ENCODE data around the gene TBC1D14.

Gene TBC1D14

DNA sequence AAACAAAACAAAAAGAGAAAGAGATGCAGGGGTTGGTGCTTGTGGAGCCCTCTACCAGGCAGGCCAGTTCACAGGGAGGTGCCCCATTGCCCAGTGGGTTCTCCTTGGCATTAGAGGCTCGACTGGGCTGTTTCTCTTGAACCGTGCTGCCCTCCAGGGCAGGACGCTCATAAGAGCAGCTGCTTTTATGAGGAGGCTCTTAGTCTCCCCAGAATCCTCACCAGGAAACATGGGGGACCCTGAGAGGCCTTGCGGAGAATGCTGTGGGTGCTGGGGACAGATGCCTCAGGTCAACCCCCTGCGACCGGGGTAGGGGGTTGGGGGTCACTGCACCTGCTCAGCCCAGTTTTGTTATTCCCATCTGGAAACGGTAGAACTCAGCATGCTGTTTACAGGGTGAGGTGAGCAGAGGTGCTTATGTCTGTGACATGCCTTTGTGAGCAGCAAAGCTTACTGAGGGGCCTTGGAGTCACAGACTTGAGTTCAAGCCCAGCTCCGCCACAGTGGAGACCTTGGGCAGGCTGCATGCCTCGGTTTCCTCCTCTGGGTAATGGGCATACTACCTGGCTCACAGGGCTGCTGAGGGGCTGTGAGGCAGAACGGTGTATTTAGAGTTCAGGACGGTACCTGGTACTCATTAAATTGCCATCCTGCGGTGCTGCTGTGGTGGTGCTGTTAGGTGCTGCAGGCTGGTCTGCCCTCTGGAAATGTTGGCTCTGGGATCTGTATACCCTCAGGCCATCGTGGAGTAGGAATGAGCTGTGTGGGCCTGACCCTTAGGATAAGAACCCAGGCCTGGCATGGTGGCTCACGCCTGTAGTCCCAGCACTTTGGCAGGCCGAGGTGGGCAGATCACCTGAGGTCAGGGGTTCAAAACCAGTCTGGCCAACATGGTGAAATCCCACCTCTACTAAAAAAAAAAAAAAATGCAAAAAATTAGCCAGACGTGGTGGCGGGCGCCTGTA, 5.7 kb downstream of the TBC1D14 start:
- TF ChIP-seq FOXP2 (optimal IDR thresholded peaks at IDR 0.05; ENCODE audit: borderline replicate concordance, extremely low read depth, extremely low read length, insufficient read depth) (no peak), POLR2AphosphoS5 (IDR thresholded peaks at IDR 0.05; ENCODE audit: low read depth, low read length) (no peak), REST (IDR thresholded peaks at IDR 0.05; ENCODE audit: insufficient read depth in 1 of 2, low read depth in 2 of 2, low read length in 2 of 2) (no peak), SIN3A (IDR thresholded peaks at IDR 0.05; ENCODE audit: borderline replicate concordance, insufficient read depth, low read length) (no peak), TAF1 (IDR thresholded peaks at IDR 0.05; ENCODE audit: borderline replicate concordance, insufficient read depth, low read length) (no peak)

DNA sequence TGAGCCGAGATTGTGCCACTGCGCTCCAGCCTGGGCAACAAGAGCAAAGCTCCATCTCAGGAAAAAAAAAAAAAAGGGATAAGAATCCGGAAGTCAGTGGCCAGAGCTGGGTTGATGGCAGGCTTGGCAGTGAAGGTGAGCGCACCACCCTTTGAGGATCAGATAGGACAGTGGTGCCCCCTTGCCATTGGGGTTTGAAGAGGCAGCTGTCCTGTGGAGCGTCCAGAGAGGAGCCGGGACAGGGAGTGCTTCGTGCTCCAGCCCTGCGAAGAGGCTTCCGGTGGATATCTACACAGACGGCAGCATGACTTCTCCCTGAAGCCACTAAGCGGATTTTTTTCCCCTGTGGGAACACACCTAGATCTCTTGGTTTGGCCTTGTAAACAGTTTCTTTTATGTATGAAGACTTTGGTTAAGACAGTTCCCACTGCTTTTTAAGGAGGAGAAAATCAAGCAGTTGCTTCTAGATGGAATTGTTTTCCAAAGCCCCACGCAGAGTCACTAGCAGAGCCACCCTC, 6.5 kb downstream of the TBC1D14 start:
- TF ChIP-seq SIN3A (IDR thresholded peaks at IDR 0.05; ENCODE audit: borderline replicate concordance, insufficient read depth, low read length) (no peak), FOXP2 (optimal IDR thresholded peaks at IDR 0.05; ENCODE audit: borderline replicate concordance, extremely low read depth, extremely low read length, insufficient read depth) (no peak), POLR2AphosphoS5 (IDR thresholded peaks at IDR 0.05; ENCODE audit: low read depth, low read length) (no peak), TAF1 (IDR thresholded peaks at IDR 0.05; ENCODE audit: borderline replicate concordance, insufficient read depth, low read length) (no peak), REST (IDR thresholded peaks at IDR 0.05; ENCODE audit: insufficient read depth in 1 of 2, low read depth in 2 of 2, low read length in 2 of 2) (no peak)

DNA sequence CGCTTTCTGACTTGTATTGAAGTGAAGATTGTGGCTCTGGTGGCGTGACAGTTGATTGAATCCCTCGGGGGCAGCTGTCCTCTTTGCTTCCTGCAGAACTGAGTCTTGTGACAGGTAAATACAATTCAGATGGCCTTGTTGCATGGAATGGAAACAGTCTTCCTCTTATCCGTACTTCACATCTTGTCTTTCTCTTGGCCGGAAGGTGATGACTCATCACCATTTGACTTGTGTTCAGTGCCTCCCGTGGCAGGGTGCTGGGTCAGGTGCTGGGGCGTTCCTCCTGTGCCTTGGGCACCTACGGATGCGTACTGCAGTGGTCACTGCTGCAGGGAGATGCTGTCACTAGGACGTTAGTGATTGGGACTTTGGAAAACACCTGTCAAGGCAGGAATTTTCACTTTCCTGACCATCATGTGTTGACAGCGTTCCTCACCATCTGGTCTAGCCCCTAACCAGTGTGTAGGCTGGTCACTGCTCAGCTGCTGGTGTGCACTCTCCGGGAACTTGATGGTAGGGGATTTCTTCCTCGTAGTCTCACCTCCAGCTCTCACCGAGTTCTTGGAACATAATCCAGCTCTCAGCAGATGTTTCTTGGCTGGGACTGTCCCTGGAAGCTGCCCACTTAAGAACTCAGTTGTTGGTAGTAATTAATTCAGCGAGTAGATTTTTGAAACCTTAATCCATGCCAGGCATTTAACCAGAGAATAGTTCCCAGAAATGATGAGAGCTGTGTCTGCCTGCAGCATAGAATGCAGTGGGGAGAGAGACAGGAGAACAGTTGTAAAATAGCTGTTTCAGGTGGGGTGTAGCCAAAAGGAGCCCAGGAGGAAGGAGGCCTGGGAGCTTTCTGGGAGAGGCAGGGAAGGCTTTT, 7.2 kb downstream of the TBC1D14 start:
- TF ChIP-seq TAF1 (IDR thresholded peaks at IDR 0.05; ENCODE audit: borderline replicate concordance, insufficient read depth, low read length), result no peak
- TF ChIP-seq FOXP2 (optimal IDR thresholded peaks at IDR 0.05; ENCODE audit: borderline replicate concordance, extremely low read depth, extremely low read length, insufficient read depth), result no peak
- no peak for TF ChIP-seq POLR2AphosphoS5 (IDR thresholded peaks at IDR 0.05; ENCODE audit: low read depth, low read length)

DNA sequence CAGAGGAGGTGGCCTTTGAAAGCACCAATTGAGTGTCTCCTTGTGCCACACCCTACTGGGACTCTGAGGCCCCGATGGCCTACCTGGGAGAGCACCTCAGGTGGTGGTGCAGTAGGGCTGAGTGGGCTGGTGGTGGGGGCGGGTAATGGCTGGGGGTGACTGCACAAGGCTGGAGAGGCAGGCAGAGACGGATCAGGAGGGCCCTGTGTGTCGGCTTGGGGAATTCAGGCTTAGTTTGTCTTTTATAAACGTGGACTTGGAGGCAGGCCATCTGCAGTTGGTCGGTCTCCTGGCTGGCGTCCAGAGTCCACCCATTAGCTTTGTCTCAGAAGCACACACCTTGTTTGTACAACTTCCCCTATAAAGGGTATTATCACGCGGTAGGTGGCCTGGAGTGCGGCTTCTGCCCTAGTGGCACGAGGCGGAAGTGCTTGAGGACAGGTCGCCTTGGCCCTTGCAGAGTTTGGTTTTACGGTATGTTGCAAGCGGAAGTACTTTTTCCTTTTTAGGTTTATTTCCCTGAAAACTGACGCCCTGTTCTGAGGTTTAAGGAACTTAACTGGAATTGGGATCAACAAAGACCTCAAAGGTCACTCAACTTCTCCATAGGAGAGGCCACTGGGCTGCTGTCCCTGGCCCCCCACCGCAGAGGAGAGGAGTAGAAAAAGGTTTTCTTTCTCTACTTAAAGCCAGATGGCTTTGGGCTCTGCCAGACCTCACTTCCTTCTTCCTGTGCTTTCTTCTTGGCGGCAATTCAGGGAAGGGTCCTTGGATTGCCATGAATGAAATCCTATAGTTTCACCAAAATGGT, 8.0 kb downstream of the TBC1D14 start:
- TF ChIP-seq POLR2AphosphoS5 (IDR thresholded peaks at IDR 0.05; ENCODE audit: low read depth, low read length) (no peak), SIN3A (IDR thresholded peaks at IDR 0.05; ENCODE audit: borderline replicate concordance, insufficient read depth, low read length) (no peak), TAF1 (IDR thresholded peaks at IDR 0.05; ENCODE audit: borderline replicate concordance, insufficient read depth, low read length) (no peak), FOXP2 (optimal IDR thresholded peaks at IDR 0.05; ENCODE audit: borderline replicate concordance, extremely low read depth, extremely low read length, insufficient read depth) (no peak)

DNA sequence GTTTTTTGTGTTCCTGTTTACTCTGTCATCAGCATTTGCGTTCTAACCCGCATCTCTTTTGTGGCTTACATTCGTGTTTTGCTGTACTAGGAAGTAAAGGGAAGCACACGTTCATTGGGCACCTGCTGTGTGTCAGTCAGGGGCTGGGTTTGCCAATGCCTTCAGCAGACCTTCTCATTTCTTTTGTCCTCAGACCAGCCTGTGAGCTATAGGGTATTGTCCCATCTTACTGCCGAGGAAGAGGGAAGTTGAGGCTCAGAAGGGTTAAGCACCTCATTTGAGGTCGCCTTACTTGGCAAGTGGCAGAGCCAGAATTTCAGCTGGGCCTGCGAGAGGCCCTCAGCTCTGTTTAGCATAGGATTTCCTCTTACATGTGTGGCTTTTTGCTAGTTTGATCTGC, 8.7 kb downstream of the TBC1D14 start:
- TF ChIP-seq REST (IDR thresholded peaks at IDR 0.05; ENCODE audit: insufficient read depth in 1 of 2, low read depth in 2 of 2, low read length in 2 of 2), result no peak
- TF ChIP-seq SIN3A (IDR thresholded peaks at IDR 0.05; ENCODE audit: borderline replicate concordance, insufficient read depth, low read length), result no peak
- TF ChIP-seq FOXP2 (optimal IDR thresholded peaks at IDR 0.05; ENCODE audit: borderline replicate concordance, extremely low read depth, extremely low read length, insufficient read depth), result no peak
- no peak for TF ChIP-seq TAF1 (IDR thresholded peaks at IDR 0.05; ENCODE audit: borderline replicate concordance, insufficient read depth, low read length)
- TF ChIP-seq POLR2AphosphoS5 (IDR thresholded peaks at IDR 0.05; ENCODE audit: low read depth, low read length), result no peak

Data from PFSK-1 (cell line).